Measurements from ENCODE around the gene SIN3A.

SIN3A gene

GRCh38 chr15:75356517-75356916 is 95.0 kb downstream of the SIN3A start:
- Histone ChIP-seq H3K4me3 (ENCODE audit: insufficient read depth, low read length, poor library complexity, severe bottlenecking) (no peak overlapping the region), H3K27me3 (ENCODE audit: low read length) (no peaks in the 10 kb centered on the region), H3K36me3 (ENCODE audit: low read length) (no peaks in the 10 kb centered on the region), H2AFZ (ENCODE audit: low read depth, low read length, severe bottlenecking) (no peak overlapping the region), H3K79me2 (ENCODE audit: insufficient read depth, low read length) (no peaks in the 10 kb centered on the region), H3K9me3 (ENCODE audit: insufficient read depth, low read length) (no peaks in the 10 kb centered on the region), H3F3A (ENCODE audit: insufficient read depth) (no peaks in the 10 kb centered on the region), H3K9me2 (replicated peaks; ENCODE audit: insufficient read depth, low read length) (no peaks in the 10 kb centered on the region), H4K20me1 (ENCODE audit: low read depth, low read length) (no peaks in the 10 kb centered on the region), H3K27ac (ENCODE audit: low read depth, low read length) (no peak overlapping the region), H3K4me2 (ENCODE audit: low read depth, low read length, poor library complexity, severe bottlenecking) (no peak overlapping the region), H3K9ac (ENCODE audit: low read length) (no peak overlapping the region)
- TF ChIP-seq CTCF (IDR thresholded peaks at IDR 0.05; ENCODE audit: insufficient read depth, low read length, poor library complexity, severe bottlenecking) (no peak), EZH2phosphoT487 (conservative IDR thresholded peaks at IDR 0.05; ENCODE audit: low read length) (no peak)

DNA sequence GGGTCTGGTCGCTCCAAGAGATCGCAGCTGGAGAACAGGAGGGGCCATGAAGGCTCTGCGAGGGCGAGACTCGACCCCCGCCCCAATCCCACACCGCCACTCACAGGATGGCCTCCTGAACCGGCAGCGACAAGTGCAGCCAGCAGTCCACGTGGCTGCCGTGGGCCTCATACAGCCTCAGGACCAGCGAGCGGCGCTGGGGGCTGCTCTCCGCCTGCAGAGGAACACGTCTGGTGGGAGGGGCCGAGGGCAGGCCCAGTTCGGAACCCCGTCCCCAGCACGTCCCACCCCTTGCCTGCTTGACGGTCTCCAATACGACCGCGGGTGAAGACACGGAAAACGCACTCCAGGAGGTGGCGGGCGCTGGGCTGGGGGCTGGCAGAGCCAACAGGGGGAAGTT is 95.5 kb downstream of the SIN3A start:
- no peak overlapping the region for H3K4me3 ChIP-seq (ENCODE audit: insufficient read depth, low read length, poor library complexity, severe bottlenecking)

DNA sequence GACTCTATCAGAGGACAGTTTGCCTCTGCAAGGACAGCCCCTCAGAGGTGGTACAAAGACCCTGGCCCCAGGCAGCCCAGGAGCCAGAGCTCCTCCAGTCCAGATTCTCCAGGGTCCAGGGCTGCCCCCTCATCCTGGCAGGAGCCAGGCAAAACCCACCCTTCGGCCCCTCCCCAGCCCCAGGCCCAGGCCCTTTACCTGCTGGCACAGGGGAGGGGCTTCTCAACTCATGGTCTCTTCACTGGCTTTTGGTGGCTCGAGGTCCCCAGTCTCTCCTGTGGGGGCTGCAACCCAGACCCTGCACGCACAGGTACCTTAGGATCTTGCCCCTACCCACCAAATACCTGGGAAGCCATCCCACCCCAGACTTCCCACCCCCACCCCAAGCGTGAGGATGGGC is 96.1 kb downstream of the SIN3A start:
- no peak overlapping the region for H3K9ac ChIP-seq (ENCODE audit: low read length)
- no peak overlapping the region for H2AFZ ChIP-seq (ENCODE audit: low read depth, low read length, severe bottlenecking)
- H3K36me3 ChIP-seq (ENCODE audit: low read length): no peaks in the 10 kb centered on the region
- no peaks in the 10 kb centered on the region for H3K9me3 ChIP-seq (ENCODE audit: insufficient read depth, low read length)
- 0 out of 2 replicates have a peak, but pooled peaks cover 4% of the 10 kb centered on the region for H3F3A ChIP-seq (ENCODE audit: insufficient read depth)
- no peaks in the 10 kb centered on the region for H4K20me1 ChIP-seq (ENCODE audit: low read depth, low read length)
- H3K79me2 ChIP-seq (ENCODE audit: insufficient read depth, low read length): no peaks in the 10 kb centered on the region
- no peak for TF ChIP-seq CTCF (IDR thresholded peaks at IDR 0.05; ENCODE audit: insufficient read depth, low read length, poor library complexity, severe bottlenecking)
- no peak for TF ChIP-seq EZH2phosphoT487 (conservative IDR thresholded peaks at IDR 0.05; ENCODE audit: low read length)
- no peaks in the 10 kb centered on the region for H3K27me3 ChIP-seq (ENCODE audit: low read length)
- H3K27ac ChIP-seq (ENCODE audit: low read depth, low read length): no peak overlapping the region
- H3K9me2 ChIP-seq (replicated peaks; ENCODE audit: insufficient read depth, low read length): no peaks in the 10 kb centered on the region
- no peak overlapping the region for H3K4me3 ChIP-seq (ENCODE audit: insufficient read depth, low read length, poor library complexity, severe bottlenecking)
- H3K4me2 ChIP-seq (ENCODE audit: low read depth, low read length, poor library complexity, severe bottlenecking): no peak overlapping the region

More for the DNA sequence above, 95.5 kb downstream of the SIN3A start:
- Histone ChIP-seq H3K9me2 (replicated peaks; ENCODE audit: insufficient read depth, low read length) (no peaks in the 10 kb centered on the region), H3K27me3 (ENCODE audit: low read length) (no peaks in the 10 kb centered on the region), H3K27ac (ENCODE audit: low read depth, low read length) (no peak overlapping the region), H2AFZ (ENCODE audit: low read depth, low read length, severe bottlenecking) (no peak overlapping the region), H3K79me2 (ENCODE audit: insufficient read depth, low read length) (no peaks in the 10 kb centered on the region), H3K9me3 (ENCODE audit: insufficient read depth, low read length) (no peaks in the 10 kb centered on the region), H3K9ac (ENCODE audit: low read length) (no peak overlapping the region), H3F3A (ENCODE audit: insufficient read depth) (no peaks in the 10 kb centered on the region), H3K4me2 (ENCODE audit: low read depth, low read length, poor library complexity, severe bottlenecking) (no peak overlapping the region), H3K36me3 (ENCODE audit: low read length) (no peaks in the 10 kb centered on the region), H4K20me1 (ENCODE audit: low read depth, low read length) (no peaks in the 10 kb centered on the region)
- TF ChIP-seq CTCF (IDR thresholded peaks at IDR 0.05; ENCODE audit: insufficient read depth, low read length, poor library complexity, severe bottlenecking): no peak
- no peak for TF ChIP-seq EZH2phosphoT487 (conservative IDR thresholded peaks at IDR 0.05; ENCODE audit: low read length)
